Stimulated activated CD8-positive, alpha-beta memory T cell treated with anti-CD3 and anti-CD28 coated beads, Interleukin-4, amount 100 ng/mL, for 4 hours (primary cell): ENCODE measurements around the gene MUTYH.

Source experiments
- DNase-seq, 2 donors: peaks; one replicate each; pipeline ENCODE4 v3.0.0-alpha.2; 2020; ENCODE audit warnings: low read depth in 2 of 2, low spot score in 1 of 2

Gene MUTYH

GRCh38 chr1:45348966-45349677 is 8.9 kb upstream of the MUTYH start:
- no peak for DNase-seq

GRCh38 chr1:45348609-45348965 is 8.3 kb upstream of the MUTYH start:
- DNase-seq, result no peak

GRCh38 chr1:45348020-45348419 is 7.8 kb upstream of the MUTYH start:
- DNase-seq, result no peak

DNA sequence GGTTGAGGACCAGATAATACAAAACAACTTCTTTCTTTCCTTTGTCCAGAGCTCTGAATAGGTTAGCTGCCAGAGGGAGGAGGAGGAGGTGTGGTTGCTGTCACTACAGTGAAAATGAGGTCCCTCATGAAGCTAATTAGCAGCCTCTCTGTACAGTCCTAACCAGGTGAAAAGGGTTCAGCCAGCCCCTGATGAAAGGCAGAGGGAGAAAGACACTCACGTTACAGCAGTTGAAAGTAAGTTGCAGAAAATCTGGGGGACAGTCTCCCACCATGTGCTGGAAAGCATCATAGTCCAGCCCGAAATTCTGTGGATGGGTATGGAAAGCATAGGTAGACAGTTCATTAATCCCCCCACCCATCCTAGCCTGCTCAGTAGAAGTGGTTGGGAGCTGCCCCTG is 6.2 kb upstream of the MUTYH start:
- no peak for DNase-seq

DNA sequence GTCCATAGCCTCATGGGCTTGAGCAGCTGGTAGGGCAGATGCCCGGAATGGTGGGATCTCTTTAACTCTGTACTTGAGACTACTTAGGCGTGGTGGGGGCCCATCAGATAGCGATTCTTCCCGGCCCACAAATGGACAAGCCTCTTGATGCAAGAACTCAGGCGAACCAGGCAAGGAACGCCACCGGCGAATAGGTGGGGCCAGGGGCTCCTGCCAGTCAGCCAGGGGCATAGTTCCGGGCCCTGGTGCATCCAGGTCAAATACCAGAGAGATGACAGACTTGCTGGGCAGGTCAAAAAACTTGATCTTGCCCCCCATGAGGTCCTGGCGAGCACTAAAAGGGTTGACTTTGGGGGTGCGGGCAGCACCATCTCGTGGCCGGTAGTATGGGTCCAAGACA is 4.8 kb upstream of the MUTYH start:
- DNase-seq, result no peak

- DNase-seq, result no peak
These were observed 4.3 kb upstream of the MUTYH start for GRCh38 chr1:45344499-45344898.

DNA sequence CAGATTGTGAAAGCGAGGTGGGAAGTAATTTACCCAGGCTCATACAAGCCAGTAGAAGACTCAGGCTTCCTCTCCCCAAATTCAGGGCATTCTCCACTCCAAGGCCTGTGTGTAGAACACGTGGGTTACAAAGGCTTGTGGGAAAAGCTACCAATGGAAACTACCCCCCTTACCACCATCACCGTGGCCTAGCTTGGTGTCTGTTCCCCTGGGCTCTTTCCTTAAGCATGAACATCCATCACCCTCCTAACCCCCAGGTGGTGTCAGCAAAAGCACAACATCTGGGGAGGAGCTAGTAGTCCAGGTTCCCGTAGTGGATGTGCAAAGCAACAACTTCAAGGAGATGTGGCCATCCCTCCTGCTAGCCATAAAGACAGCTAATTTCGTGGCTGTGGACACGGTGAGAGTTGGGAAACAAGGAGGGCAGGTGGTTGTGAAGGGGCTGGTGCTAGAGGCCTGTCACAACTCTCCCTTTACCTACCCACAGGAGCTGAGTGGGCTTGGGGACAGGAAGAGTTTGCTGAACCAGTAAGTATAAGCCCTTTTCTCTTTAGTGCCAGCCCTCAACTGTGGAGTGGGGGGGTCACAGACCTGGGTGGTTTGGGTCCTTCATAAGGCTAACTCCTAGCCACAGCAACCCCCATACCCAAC is 701 bp upstream of the MUTYH start:
- no peak for DNase-seq

- no peak for DNase-seq
These were observed 2.5 kb downstream of the MUTYH start for GRCh38 chr1:45337630-45338325.

- no peak for DNase-seq
These were observed 4.3 kb downstream of the MUTYH start for GRCh38 chr1:45335855-45336324.

- no peak for DNase-seq
These were observed 5.7 kb downstream of the MUTYH start for GRCh38 chr1:45334308-45335245.

DNA sequence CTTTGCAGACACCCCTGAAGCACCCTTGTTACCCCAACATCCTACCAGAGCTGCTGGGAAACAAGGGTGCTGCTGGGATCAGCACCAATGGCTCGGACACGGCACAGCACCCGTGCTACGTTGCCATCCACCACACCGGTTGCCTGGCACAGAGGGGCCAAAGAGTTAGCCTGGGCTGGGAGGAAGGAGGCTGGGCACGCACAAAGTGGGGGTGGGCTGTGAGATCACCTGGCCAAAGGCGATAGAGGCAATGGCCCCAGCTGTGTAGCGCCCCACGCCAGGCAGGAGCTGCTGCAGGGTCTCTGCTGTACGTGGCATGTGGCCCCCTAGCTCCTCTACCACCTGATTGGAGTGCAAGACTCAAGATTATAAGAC is 7.9 kb downstream of the MUTYH start:
- DNase-seq, result no peak

DNA sequence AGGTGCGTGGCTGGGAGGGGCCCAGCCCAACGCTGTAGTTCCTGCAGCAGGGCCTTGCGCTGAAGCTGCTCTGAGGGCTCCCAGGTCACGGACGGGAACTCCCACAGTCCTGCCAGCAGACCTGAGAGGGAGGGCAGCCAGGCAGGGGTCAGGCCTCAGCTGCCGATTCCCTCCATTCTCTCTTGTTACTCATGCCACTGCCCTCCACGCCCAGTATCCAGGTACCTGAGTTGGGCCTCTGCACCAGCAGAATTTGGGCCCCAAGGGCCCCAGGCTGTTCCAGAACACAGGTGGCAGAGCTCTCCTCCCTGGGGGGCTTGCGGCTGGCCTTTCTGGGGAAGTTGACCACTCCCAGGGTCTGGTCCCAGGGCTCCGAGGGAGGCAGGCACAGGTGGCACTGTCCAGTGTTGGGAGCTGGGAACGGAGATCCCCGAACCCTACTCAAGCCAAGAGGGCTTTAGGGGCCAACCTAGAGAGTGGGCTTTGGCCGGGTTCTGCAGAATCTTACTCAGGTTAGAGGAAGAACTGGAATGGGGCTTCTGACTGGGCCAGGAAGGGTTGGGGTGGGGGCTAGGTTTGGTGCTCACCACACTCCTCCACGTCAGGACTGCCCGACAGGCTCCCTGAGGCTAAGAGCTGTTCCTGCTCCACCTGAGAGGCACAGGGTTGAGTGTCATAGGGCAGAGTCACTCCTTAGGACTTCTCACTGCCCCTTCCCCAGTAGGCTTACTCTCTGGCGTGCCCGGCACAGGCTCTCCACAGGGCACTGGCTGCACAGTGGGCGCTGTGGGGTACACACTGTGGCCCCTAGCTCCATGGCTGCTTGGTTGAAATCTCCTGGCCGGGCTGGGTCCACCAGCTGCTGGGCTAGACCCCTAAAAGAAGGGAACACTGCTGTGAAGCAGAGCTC is 8.5 kb downstream of the MUTYH start:
- no peak for DNase-seq

DNA sequence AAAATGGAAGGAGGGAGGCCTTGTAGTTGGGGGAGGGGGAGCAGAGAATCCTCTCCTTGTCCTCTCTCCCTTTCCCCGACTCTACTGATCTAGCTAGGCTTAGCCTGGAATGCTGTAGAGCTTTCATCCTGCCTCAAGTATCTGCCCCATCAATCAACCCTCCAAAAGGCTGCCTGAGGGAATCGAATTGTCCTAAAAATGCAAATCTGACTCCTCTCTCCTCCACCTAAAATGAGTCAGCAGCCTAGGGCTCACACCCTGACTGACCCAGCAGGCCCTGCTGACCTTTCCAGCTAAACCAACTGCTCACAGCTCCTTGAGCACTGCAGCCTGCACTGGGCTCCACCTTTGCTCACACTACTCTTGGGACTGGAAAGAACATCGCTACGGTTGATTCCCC is 10.8 kb downstream of the MUTYH start:
- DNase-seq, result no peak

- no peak for DNase-seq
These were observed 11.6 kb downstream of the MUTYH start for GRCh38 chr1:45328680-45329079.

- no peak for DNase-seq
These were observed 12.4 kb downstream of the MUTYH start for GRCh38 chr1:45327644-45328515.

DNA sequence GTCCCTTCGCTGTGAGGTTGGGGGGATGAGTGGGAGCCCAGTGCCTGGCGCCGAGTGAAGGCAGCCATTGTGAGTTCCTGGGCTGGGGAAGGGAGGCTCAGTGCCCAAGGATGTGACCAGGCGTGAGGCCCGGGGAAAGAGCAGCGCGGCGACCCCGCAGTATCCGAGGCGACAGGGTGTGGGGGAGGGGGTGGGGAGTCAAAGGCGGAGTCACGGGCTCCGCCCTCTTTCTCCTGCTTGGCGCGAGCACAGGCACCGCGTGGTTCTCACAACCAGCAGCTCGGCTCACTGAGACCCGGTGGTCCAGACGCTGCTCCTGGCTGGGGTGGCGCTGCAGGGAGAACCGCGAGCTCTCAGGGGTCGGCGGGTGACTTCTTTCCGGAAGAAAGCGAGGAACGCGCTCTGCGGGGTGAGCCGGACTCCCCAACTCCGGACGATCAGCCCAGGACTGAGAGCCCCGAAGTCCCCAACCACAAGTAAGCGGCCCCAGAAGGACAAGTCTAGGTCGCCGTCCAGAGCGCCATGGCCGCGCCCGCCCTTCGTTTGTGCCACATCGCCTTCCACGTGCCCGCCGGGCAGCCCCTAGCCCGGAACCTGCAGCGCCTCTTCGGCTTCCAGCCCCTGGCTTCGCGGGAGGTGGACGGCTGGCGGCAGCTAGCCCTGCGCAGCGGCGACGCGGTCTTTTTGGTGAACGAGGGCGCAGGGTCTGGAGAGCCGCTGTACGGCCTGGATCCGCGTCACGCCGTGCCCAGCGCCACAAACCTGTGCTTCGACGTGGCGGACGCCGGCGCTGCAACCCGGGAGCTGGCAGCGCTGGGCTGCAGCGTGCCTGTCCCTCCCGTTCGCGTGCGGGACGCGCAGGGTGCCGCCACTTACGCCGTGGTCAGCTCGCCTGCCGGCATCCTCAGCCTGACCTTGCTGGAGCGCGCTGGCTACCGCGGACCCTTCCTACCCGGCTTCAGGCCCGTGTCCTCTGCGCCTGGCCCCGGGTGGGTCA is 13.3 kb downstream of the MUTYH start, which contains the start of gene HPDL:
HPDL (plus strand) TSS at position 269 of the 997 bp plus-strand sequence; CDS start at position 523, 254 bp downstream.
- peak; percentile 41 to 59 for DNase-seq

DNA sequence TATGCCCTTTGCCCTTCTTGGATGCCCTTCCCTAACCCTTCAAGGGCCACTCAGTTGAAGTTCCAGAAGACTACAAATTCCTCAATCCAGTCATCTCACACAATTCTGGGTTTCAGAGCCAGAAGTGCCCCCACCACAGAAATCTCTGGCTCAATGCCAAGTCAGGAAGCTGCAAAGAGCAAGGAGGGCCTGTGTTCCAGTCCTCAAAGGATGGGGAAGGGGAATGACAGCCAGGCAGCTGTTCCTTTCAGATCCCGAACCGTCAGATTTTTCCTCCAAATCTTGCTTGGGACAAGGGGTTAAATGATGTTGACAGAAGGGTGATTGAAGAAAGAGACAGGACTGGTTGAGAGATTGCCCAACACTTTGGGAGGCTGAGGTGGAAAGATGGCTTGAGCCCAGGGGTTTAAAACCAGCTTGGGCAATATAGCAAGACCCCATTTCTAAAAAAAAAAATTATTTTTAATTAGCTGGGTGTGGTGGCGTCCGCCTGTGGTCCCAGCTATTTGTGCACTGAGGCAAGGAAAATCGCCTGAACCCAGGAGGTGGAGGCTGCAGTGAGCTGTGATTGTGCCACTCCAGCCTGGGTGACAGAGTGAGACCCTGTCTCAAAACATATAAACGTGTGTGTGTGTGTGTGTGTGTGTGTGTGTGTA is 14.3 kb downstream of the MUTYH start:
- no peak for DNase-seq
